D341Med (cell line): ENCODE measurements around the gene NUDT6.
"Not testable (repeated sequence)": the region's sequence is repeated elsewhere in the genome, so short reads cannot be mapped to it uniquely, and the experiment has no call there.

Experiments
- DNase-seq: peaks from one replicate; pipeline ENCODE4 v3.0.0; 2012; ENCODE audit warnings: low spot score

The NUDT6 gene

GRCh38 chr4:122875949-122876348, 46.4 kb downstream of the NUDT6 start:
- no peak for DNase-seq

DNA sequence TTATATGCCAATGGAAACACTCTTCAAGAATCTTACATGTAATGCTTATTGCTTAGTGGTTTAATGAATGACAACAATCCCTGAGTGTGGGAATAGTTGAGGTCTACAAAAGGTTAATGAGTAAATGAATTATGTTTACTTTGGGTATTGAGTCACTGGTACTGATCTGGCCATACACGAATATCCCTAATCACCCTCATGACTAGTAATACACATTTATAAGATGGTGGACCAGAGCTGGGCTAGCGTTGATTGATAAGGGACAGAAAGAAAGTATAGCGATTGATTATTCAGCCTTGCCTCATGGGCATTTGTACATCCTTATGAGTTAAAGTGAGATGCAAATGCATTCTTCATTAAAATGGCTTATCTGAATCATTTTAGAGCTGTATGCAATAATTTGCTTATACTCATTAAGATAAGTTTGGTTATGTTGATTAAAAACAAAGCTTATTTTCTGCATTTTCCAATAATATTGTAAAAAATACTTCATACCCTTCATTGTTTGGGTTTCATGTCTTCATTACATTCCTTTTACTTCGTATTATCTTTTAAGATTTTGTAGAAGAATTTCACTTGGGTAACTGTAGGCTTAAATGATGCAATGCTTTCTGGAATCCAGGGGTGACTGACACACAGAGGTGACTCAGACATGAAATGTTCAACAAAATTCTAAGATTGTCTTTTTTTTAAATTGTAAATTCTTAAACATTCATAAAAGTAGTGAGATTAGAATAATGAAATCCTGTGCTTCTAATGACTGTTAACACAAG, 48.4 kb downstream of the NUDT6 start:
- DNase-seq = no peak

GRCh38 chr4:122873146-122873545, 49.3 kb downstream of the NUDT6 start:
- DNase-seq = no peak

- DNase-seq = not testable (repeated sequence)
These were observed 54.2 kb downstream of the NUDT6 start for GRCh38 chr4:122868235-122868634.

DNA sequence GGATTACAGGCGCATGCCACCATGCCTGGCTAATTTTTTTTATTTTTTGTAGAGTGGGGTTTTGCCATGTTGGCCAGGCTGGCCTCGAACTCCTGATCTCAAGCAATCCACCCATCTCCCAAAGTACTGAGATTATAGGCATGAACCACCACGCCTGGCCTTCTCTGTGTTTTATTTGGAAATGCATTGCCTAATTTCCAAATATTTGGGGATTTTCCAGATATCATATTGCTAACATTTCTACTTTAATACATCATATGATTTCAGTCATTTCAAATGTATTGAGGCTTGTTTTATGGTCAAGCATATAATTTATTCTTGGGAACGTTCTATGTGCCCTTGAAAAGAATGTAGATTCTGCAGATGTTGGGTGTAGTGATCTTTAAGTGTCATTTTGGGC, 57.0 kb downstream of the NUDT6 start:
- DNase-seq = no peak

GRCh38 chr4:122863639-122864038, 58.8 kb downstream of the NUDT6 start:
- DNase-seq = no peak

GRCh38 chr4:122861172-122861943, 61.0 kb downstream of the NUDT6 start:
- DNase-seq = no peak

- DNase-seq = no peak
These were observed 63.7 kb downstream of the NUDT6 start for GRCh38 chr4:122858705-122859104.

DNA sequence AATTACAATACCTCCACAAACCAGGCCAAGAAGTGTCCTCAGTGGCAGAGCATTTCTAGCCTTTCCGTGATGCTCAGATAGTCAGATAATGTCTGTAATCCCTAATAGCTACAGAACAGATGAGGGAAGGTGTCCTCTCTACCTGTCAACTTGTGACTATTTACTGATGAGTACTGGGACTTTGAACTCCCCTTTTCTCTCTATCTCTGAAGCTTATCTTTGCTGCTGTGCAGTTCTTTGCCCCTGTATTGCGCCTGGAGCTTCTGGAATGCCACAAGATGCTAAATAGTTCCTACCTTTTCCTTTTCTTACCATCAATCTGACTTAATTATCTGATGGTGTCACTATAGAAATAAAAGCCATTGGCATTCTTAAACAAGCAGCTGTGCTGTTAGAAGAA, 65.2 kb downstream of the NUDT6 start:
- no peak for DNase-seq

DNA sequence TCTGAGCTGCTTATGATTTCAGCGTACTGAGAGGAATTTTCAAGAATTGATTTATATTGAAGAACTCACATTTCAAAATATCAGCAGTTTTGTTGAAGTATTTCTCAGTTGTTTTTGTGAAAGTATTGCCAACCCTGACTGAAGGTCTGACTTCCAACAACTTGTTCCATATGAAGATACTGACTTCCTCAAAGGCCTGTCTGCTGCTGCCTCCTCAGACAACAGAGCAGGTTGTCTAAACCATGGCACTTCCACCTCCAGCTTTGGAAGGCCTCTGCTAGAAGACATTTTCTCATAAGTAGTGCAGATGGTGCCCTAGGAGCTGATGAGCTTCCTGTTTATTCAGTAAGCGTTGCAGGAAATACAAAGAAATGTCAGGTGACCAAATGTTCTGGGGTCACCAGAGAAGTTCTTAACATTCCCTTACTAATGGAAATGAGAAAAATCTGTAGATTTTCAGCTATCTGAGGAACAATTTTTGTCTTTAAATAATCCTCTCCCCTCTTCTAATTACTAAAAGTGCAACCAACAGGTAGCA, 67.0 kb downstream of the NUDT6 start:
- peak; percentile 47 for DNase-seq

DNA sequence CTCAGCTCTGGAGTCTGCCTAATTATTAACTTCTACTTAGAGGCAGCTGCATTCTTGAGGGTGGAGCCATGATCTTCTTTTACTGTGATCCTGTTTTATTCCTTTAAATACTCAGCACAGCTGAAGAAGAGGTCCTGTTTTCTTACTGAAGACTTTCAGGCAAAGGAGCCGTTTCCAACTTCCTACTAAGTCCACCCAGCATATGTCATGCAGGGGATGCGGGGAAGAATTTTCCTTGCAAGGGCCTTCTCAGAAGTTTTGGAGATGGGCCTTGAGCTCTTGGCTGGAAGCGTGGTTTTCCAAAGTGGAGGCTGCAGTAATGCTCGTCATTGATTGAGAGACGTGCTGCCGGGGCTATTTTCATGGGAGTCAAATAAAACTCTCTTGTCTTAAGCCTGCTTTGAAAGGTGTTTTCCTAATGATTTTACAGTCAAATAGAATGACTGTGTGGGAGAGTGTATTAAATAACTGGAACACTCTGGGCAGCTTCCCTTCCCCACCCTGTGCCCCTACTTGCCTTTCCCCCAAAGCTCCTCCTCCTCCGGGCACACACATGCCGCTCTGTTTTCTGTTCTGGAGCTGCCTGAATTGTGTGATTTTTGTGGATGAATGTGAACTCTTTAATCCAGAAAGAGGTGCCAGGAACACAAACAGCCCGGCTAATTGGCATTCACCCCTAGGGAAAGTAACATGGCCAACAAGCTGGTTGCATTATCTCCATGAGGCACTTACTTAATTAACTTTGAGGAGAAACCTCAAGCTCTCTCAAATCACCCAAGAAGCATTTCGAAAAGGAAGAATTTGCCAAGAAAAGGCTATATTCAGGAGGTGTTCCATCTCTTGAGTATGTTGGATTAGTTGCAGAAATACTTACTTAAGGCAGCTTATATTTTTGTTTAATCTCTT, 67.7 kb downstream of the NUDT6 start:
- DNase-seq = peak; percentile 76

DNA sequence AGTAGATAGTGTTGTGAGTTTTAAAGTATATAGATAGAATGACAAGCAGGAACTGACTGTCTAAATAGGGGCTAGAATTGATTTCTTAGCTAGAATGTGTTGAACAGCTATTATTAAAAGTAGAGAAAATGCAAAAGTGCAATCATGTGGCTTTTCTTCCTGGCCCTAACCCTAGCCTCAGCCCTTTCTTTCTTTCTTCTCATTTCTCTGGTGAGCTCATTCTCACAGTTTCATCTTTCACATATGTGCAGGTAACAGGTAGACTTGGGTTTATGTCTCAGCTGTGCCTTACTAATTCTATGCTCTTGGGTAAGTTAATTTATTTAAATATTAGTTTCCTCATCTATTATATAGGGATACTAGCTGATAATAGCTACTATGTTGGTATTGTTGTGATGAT, 70.8 kb downstream of the NUDT6 start:
- DNase-seq = no peak

DNA sequence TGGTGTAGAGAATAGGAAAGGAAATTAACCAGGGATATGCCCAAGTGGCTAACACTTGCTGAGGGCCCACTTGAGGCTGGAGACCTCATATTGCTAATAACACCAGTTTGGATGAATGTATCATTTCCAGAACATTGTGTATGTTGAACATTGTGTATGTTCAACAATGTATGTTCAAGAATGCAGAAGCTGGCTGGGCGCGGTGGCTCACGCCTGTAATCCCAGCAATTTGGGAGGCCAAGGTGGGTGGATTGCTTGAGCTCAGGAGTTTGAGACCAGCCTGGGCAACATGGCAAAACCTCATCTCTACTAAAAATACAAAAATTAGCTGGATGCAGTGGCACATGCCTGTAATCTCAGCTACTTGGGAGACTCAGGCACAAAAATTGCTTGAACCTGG, 72.6 kb downstream of the NUDT6 start:
- not testable (repeated sequence) for DNase-seq

DNA sequence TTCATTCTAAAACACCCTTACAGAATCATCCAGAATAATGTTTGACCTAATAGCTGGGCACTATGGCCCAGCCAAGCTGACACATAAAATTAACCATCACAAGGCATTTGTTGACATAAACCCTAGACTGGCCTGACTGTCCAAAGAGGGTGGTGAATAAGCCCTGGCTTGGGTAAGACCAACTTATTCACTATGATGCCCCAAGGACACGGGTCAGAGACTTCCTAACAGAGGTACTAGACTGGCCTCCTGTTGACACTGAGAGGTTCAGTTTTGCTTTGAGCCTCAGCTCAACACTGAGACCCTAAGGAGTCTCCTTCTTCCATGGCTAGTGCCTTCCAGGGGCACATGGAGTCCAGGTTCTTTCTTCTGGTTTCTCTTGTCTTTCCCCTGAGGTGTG, 74.5 kb downstream of the NUDT6 start:
- DNase-seq = no peak

DNA sequence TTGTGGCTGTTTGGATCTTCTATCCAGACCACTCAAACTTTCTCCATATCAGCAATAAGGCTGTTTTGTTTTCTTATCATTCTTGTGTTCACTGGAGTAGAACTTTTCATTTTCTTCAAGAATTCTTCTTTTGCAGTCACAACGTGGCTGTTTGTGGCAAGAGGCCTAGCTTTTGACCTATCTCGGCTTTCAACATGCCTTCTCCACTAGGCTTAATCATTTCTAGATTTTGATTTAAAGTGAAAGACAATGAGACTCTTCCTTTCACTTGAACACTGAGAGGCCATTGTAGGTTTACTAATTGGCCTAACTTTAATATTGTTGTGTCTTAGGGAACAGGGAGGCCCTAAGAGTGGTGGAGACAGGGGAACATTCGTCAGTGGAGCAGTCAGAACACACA, 76.6 kb downstream of the NUDT6 start:
- no peak for DNase-seq

DNA sequence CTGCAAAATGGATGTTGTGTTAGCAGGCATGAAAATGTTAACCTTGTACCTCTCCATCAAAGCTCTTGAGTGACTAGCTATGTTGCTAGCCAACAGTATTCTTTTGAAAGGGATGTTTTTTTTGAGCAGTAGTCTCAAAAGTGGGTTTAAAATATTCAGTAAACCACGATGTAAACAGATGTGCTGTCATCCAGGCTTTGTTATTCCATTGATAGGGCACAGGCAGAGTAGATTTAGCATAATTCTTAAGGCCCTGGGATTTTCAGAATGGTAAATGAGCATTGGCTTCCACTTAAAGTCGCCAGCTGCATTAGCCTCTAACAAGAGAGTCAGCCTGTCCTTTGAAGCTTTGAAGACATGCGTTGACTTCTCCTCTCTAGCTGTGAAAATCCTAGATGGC, 77.3 kb downstream of the NUDT6 start:
- no peak for DNase-seq

DNA sequence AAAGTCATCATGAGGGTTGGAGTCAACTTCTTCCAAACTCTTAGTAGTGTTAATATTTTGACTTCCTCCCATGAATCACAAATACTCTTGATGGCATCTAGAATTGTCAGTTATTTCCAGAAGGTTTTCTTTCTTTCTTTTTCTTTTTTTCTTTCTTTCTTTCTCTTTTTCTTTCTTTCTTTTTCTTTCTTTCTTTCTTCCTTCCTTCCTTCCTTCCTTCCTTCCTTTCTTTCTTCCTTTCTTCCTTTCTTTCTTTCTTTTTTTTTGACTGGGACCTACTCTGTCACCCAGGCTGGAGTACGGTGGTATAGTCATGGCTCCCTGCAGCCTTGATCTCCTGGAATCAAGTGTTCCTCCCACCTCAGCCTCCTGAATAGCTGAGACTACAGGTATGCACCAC, 78.0 kb downstream of the NUDT6 start:
- DNase-seq = not testable (repeated sequence)

GRCh38 chr4:122842984-122843531, 79.3 kb downstream of the NUDT6 start:
- DNase-seq = peak; percentile 72
